ENCODE results near the gene TBC1D16.

DNA sequence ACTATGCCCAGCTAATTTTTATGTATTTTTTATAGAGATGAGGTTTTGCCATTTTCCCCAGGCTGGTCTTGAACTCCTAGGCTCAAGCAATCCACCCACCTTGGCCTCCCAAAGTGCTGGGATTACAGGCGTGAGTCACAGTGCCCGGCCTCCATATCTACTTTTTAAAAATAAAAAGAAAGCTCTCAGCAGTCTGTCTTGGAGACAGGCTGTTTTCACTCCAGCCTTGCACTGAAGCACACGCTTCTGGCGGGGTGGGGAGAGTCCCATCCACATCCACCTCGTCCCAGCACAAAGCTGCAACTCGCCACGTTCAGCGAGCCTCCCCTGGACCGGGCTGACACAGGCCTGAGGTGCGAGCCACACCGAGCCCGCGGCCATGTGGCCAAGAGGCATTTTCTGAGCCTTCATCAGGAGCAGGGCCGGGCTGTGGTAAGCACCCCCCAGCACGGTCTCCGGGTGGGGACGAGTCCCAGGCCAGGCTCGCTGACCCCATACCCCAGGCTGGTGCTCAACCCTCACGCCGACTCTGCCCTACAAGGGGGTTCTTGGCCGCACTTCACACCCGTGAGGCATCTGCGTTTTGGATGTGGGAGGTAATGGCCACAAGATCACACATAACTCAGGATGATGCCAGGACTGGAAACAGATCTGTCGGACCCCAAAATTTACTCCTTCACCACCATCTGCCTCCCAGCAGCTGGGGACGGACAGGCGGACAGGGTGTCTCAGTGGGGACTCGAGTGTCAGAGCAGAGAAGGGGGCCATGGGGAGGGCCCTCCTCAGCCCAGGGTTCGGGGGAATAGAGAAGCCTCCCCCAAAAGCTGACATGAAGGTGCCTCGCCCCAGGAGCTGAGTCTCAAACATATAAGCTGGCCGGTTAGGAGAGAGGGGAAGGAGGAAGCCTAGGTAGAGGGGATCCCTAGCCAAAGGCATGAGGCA lies 28.6 kb downstream of the TBC1D16 start:
- no peak for TF ChIP-seq POLR2A (IDR thresholded peaks at IDR 0.05)
- TF ChIP-seq, protein P1, sequence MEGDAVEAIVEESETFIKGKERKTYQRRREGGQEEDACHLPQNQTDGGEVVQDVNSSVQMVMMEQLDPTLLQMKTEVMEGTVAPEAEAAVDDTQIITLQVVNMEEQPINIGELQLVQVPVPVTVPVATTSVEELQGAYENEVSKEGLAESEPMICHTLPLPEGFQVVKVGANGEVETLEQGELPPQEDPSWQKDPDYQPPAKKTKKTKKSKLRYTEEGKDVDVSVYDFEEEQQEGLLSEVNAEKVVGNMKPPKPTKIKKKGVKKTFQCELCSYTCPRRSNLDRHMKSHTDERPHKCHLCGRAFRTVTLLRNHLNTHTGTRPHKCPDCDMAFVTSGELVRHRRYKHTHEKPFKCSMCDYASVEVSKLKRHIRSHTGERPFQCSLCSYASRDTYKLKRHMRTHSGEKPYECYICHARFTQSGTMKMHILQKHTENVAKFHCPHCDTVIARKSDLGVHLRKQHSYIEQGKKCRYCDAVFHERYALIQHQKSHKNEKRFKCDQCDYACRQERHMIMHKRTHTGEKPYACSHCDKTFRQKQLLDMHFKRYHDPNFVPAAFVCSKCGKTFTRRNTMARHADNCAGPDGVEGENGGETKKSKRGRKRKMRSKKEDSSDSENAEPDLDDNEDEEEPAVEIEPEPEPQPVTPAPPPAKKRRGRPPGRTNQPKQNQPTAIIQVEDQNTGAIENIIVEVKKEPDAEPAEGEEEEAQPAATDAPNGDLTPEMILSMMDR (IDR thresholded peaks at IDR 0.05) = no peak

Measured in lower leg skin (tissue), 3 donors.